Tibial artery (tissue), 4 donors: ENCODE results near the gene DKC1.

ENCODE experiments used
- DNase-seq, 2 donors: peaks; one replicate each; pipeline ENCODE4 v3.0.0-alpha.2; 2019
- H3K27ac ChIP-seq, 2 donors: fragments of 200-600 bp; sonication (generic) in 1 of 2; 1 replicate in 1 of 2; 2 replicates in 1 of 2; pipeline ENCODE4 v1.5.1; 2018 to 2019; ENCODE audit warnings: mild to moderate bottlenecking in 1 of 2
- H3K27me3 ChIP-seq, 2 donors: fragments of 200-600 bp; sonication (generic) in 1 of 2; one replicate each; pipeline versions ENCODE4 v1.5.1 to v1.6.0; 2016 to 2019
- H3K36me3 ChIP-seq, 3 donors: fragments of 200-600 bp; sonication (generic) in 2 of 3; one replicate each; pipeline ENCODE4 v1.5.1; 2016 to 2019; ENCODE audit warnings: mild to moderate bottlenecking in 2 of 3
- H3K4me1 ChIP-seq, 4 donors: fragments of 200-600 bp; sonication (generic) in 2 of 4; 1 replicate in 3 of 4; 2 replicates in 1 of 4; pipeline ENCODE4 v1.5.1; 2016 to 2019
- H3K4me3 ChIP-seq, 2 donors: fragments of 200-600 bp; sonication (generic) in 1 of 2; 1 replicate in 1 of 2; 2 replicates in 1 of 2; pipeline ENCODE4 v1.5.1; 2018 to 2019; ENCODE audit warnings: mild to moderate bottlenecking in 2 of 2
- H3K9me3 ChIP-seq, 3 donors: fragments of 200-600 bp; sonication (generic) in 1 of 3; one replicate each; pipeline ENCODE4 v1.5.1; 2016 to 2019
- CTCF ChIP-seq, 2 experiments: fragments of 200-600 bp in 1 of 2; fragments of 450-650 bp in 1 of 2; IDR thresholded peaks; one replicate each; pipeline ENCODE4 v1.5.1; 2017 to 2019; ENCODE audit warnings: antibody characterized with exemption in 2 of 2, mild to moderate bottlenecking in 1 of 2, moderate library complexity in 1 of 2
- intact Hi-C: fragments of 100-400 bp; cut with DNase I; formaldehyde crosslinking; loops from one replicate; pipeline ENCODE4 v1.15.0; 2023; ENCODE audit warnings: low total_unique reads

The DKC1 gene

DNA sequence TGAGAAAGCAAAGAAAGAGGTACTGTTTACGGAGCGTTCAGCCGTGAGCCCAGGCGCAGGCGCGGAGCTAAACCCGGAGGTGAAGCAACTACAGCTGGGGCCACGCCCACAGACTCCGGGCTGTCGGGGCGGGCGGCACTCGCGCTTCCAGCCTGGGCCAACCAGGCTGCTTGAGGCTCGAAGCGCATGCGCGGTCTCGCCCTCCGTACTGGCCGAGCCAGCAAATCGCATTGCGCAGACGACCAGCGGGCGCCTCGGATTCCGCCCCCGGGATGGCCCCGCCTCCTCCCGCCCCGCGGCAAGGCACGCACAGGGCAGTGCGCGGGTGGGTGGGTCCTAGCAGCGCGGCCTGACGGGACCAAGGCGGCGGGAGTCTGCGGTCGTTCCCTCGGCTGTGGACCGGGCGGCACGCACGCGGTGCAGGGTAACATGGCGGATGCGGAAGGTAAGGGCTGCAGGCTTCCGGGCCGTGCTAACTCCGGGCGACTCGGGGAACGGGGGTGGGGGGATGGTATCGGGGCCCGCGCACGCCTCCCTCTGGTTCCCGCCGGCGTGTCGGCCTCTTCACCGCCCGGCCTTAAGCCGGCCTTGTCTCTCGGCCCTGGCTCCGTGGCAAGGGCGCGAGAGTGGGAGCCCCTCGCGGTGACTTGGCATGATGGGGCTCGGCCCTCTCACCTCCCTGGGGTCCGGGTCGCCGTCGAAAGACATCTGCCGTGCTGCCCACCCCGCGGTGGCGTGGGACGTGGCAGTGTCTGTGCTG is at the start of gene DKC1:
DKC1 (plus strand) TSS at position 328 of the 760 bp plus-strand sequence; CDS start at position 430, 102 bp downstream.
- H3K27ac ChIP-seq: peak within 1 kb of the TSS; percentile 53 to 76
- H3K36me3 ChIP-seq: peaks cover 0 to 23% (median 17%) of the 10 kb centered on the region in 3 donors
- no peaks in the 10 kb centered on the region for H3K27me3 ChIP-seq
- peak within 1 kb of the TSS; percentile 62 to 75 for H3K4me3 ChIP-seq
- intact Hi-C loops: no loop called here
- peak in 1 of 2 experiments; percentile 17 for TF ChIP-seq CTCF (IDR thresholded peaks at IDR 0.05)
- DNase-seq: peak; percentile 92 to 97
- peaks cover 0 to 5% (median 2%) of the 10 kb centered on the region in 4 donors for H3K4me1 ChIP-seq
- no peaks in the 10 kb centered on the region for H3K9me3 ChIP-seq

DNA sequence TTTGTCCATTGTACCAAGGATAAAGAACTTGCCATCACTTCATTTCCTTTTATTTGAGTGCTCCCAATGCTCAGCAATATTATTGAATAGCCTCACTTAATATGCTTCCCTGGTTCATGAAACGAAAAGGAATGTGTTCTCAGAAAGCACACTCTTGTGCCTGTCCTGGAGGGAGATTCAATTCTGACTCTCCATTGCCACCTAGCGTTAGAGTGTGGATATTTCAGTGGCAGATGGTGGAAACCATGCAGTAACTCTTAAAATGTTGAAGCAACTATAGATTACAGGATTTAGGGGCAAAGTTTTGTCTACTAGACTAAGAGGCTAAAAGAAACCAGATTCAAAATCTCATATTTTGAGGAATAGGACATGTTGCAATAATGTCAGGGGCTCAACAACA is 47.7 kb upstream of the DKC1 start:
- Histone ChIP-seq H3K4me3 (no peak overlapping the region), H3K27ac (no peak overlapping the region), H3K9me3 (no peaks in the 10 kb centered on the region), H3K27me3 (no peaks in the 10 kb centered on the region), H3K4me1 (peaks cover 0 to 5% (median 0%) of the 10 kb centered on the region in 4 donors), H3K36me3 (peaks cover 0 to 11% (median 8%) of the 10 kb centered on the region in 3 donors)
- intact Hi-C loops: no loop called here
- DNase-seq: no peak
- peak; percentile 58 to 60 for TF ChIP-seq CTCF (IDR thresholded peaks at IDR 0.05)

DNA sequence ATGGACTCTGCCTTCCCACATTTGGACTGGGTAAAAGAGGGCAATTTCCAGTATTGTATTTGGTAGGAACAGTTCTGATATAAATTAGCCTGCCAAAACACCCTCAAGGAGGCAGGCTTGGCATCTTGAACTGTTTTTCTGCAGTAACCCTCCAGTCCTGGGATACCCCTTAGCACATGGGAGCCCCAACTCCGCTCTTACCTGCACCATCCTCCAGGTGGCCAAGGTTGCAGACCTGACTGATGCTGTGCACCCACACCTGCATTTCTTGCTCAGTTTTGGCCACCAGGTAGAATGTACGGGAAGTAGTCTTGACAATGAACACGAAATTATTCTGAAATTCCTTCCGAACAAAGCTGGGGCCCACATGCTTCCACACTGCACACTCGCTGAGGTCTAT is 46.8 kb upstream of the DKC1 start:
- no peak for TF ChIP-seq CTCF (IDR thresholded peaks at IDR 0.05)
- Histone ChIP-seq H3K4me3 (no peak overlapping the region), H3K4me1 (peaks cover 0 to 5% (median 0%) of the 10 kb centered on the region in 4 donors), H3K27me3 (no peaks in the 10 kb centered on the region), H3K36me3 (peaks cover 0 to 11% (median 8%) of the 10 kb centered on the region in 3 donors), H3K9me3 (no peaks in the 10 kb centered on the region), H3K27ac (no peak overlapping the region)
- no peak for DNase-seq
- intact Hi-C loops: no loop called here

DNA sequence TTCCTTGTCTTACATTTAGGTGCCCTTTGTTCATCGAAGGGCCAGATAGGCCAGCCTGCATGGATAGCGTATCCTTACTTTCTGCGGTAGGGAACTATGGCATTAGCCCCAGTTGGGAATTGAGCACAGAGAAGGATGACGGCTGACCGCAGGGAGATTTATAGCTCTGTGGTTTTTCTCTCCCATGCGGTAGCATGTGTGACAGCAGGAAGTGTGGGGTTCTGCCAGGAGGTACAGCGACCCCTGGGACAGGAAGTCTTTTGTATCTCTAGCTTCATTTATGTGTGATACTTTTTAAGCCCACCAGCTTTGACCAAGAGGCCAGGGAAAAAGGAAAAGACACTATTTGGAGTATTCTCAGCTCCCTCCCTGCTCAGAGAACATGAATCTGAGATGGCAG is 44.8 kb upstream of the DKC1 start:
- DNase-seq: no peak
- Histone ChIP-seq H3K27ac (no peak overlapping the region), H3K4me1 (peaks cover 0 to 5% (median 0%) of the 10 kb centered on the region in 4 donors), H3K36me3 (no peaks in the 10 kb centered on the region), H3K4me3 (no peak overlapping the region), H3K27me3 (no peaks in the 10 kb centered on the region), H3K9me3 (no peaks in the 10 kb centered on the region)
- TF ChIP-seq CTCF (IDR thresholded peaks at IDR 0.05): no peak
- intact Hi-C loops: no loop called here

DNA sequence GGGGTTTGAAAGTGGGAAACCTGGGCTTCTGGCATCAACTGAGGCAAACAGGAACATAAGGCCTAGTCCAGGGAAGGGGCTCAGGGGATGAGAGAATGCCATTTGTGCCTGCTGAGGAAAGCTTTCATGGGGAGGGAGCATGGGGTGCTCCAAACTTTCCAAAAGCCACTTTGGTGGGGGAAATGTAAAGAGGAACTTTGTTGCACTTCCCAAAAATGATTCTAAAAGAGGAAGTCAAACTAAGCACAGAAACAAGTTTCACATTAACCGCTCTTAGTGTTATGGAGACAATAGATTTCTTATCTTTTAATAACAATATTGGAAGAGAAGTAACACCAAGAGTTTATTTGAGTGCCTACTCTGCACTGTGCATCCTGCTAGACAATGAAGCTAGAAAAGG is 44.0 kb upstream of the DKC1 start:
- Histone ChIP-seq H3K27ac (no peak overlapping the region), H3K36me3 (no peaks in the 10 kb centered on the region), H3K4me1 (peaks cover 0 to 5% (median 0%) of the 10 kb centered on the region in 4 donors), H3K4me3 (no peak overlapping the region), H3K9me3 (no peaks in the 10 kb centered on the region), H3K27me3 (no peaks in the 10 kb centered on the region)
- TF ChIP-seq CTCF (IDR thresholded peaks at IDR 0.05): no peak
- intact Hi-C loops: no loop called here
- DNase-seq: no peak
